SK-N-SH treated with all-trans-retinoic acid at 6 μM for 48 hours (cell line): ENCODE data around the gene ILRUN.

Source experiments
- ARNTL ChIP-seq: fragments of 450-650 bp; formaldehyde crosslinking; IDR thresholded peaks from 2 replicates; pipeline ENCODE4 v1.5.0; 2020; ENCODE audit warnings: low read depth, mild to moderate bottlenecking, moderate library complexity, borderline replicate concordance
- BACH2 ChIP-seq: fragments of 250-450 bp; sonication (Bioruptor Pico); IDR thresholded peaks from 2 replicates; pipeline ENCODE4 v1.9.0; 2021; ENCODE audit warnings: mild to moderate bottlenecking, borderline replicate concordance
- CSDC2 ChIP-seq: fragments of 250-450 bp; sonication (Bioruptor Pico); IDR thresholded peaks from 2 replicates; pipeline ENCODE4 v1.5.0; 2020; ENCODE audit warnings: mild to moderate bottlenecking, moderate library complexity
- RARB ChIP-seq: fragments of 250-450 bp; sonication (Bioruptor Pico); IDR thresholded peaks from 2 replicates; pipeline ENCODE4 v1.8.0; 2021; ENCODE audit warnings: mild to moderate bottlenecking, moderate library complexity
- SNAI2 ChIP-seq: fragments of 250-450 bp; sonication (Bioruptor Pico); IDR thresholded peaks from 2 replicates; pipeline ENCODE4 v1.5.0; 2020; ENCODE audit warnings: mild to moderate bottlenecking, moderate library complexity
- TSHZ2 ChIP-seq: fragments of 250-450 bp; sonication (Bioruptor Pico); IDR thresholded peaks from 2 replicates; pipeline ENCODE4 v1.5.0; 2020; ENCODE audit warnings: mild to moderate bottlenecking, moderate library complexity
- ZC3H10 ChIP-seq: fragments of 250-450 bp; sonication (Bioruptor Pico); IDR thresholded peaks from 2 replicates; pipeline ENCODE4 v1.5.1; 2021; ENCODE audit warnings: mild to moderate bottlenecking, moderate library complexity
- ZFP30 ChIP-seq: fragments of 450-650 bp; formaldehyde crosslinking; IDR thresholded peaks from 2 replicates; pipeline ENCODE4 v1.5.0; 2022; ENCODE audit warnings: mild to moderate bottlenecking, moderate library complexity
- TF ChIP-seq, protein P1 (sequence below): fragments of 250-450 bp; sonication (Bioruptor Pico); IDR thresholded peaks from 2 replicates; pipeline ENCODE4 v1.8.0; 2020; ENCODE audit warnings: mild to moderate bottlenecking, moderate library complexity, borderline replicate concordance
- TF ChIP-seq, protein P2 (sequence below): fragments of 250-450 bp; sonication (Bioruptor Pico); IDR thresholded peaks from 2 replicates; pipeline ENCODE4 v1.5.1; 2020; ENCODE audit warnings: low read depth, mild to moderate bottlenecking, moderate library complexity

- no peak for TF ChIP-seq TSHZ2 (CRISPR knock-in tag)
- no peak for TF ChIP-seq BACH2
- no peak for TF ChIP-seq ZFP30
- no peak for TF ChIP-seq ARNTL
- TF ChIP-seq, protein P1, sequence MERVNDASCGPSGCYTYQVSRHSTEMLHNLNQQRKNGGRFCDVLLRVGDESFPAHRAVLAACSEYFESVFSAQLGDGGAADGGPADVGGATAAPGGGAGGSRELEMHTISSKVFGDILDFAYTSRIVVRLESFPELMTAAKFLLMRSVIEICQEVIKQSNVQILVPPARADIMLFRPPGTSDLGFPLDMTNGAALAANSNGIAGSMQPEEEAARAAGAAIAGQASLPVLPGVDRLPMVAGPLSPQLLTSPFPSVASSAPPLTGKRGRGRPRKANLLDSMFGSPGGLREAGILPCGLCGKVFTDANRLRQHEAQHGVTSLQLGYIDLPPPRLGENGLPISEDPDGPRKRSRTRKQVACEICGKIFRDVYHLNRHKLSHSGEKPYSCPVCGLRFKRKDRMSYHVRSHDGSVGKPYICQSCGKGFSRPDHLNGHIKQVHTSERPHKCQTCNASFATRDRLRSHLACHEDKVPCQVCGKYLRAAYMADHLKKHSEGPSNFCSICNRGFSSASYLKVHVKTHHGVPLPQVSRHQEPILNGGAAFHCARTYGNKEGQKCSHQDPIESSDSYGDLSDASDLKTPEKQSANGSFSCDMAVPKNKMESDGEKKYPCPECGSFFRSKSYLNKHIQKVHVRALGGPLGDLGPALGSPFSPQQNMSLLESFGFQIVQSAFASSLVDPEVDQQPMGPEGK = no peak
- TF ChIP-seq, protein P2, sequence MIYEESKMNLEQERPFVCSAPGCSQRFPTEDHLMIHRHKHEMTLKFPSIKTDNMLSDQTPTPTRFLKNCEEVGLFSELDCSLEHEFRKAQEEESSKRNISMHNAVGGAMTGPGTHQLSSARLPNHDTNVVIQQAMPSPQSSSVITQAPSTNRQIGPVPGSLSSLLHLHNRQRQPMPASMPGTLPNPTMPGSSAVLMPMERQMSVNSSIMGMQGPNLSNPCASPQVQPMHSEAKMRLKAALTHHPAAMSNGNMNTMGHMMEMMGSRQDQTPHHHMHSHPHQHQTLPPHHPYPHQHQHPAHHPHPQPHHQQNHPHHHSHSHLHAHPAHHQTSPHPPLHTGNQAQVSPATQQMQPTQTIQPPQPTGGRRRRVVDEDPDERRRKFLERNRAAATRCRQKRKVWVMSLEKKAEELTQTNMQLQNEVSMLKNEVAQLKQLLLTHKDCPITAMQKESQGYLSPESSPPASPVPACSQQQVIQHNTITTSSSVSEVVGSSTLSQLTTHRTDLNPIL (CRISPR knock-in tag) = no peak
- no peak for TF ChIP-seq ZC3H10 (CRISPR knock-in tag)
- TF ChIP-seq CSDC2 (CRISPR knock-in tag) = no peak
- TF ChIP-seq SNAI2 (CRISPR knock-in tag) = no peak
- TF ChIP-seq RARB = no peak
These were observed 18.1 kb upstream of the ILRUN start for GRCh38 chr6:34714663-34715062.
